ENCODE results near the gene DUOXA2. TPM values are rescaled to one million over a fixed set of nuclear protein-coding genes. Genes with fewer than 3 reads are reported as not detected.

The DUOXA2 gene
- polyA plus RNA-seq, 1 donor from 2014 or later = not detected

DNA sequence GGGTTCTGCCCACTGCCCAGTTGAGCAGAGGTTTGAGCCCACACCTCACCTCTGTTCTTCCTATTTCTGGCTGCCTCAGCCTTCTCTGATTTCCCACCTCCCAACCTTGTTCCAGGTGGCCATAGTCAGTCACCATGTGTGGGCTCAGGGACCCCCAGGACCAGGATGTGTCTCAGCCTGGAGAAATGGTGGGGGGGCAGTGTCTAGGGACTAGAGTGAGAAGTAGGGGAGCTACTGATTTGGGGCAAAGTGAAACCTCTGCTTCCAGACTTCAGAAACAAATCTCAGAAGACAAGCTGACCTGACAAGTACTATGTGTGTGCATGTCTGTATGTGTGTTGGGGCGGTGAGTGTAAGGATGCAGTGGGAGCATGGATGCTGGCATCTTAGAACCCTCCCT lies 50.8 kb downstream of the DUOXA2 start:
- TF ChIP-seq EZH2 (IDR thresholded peaks at IDR 0.05; ENCODE audit: borderline replicate concordance, insufficient read depth, low read length, poor library complexity, severe bottlenecking) = no peak
- TF ChIP-seq, protein P1, sequence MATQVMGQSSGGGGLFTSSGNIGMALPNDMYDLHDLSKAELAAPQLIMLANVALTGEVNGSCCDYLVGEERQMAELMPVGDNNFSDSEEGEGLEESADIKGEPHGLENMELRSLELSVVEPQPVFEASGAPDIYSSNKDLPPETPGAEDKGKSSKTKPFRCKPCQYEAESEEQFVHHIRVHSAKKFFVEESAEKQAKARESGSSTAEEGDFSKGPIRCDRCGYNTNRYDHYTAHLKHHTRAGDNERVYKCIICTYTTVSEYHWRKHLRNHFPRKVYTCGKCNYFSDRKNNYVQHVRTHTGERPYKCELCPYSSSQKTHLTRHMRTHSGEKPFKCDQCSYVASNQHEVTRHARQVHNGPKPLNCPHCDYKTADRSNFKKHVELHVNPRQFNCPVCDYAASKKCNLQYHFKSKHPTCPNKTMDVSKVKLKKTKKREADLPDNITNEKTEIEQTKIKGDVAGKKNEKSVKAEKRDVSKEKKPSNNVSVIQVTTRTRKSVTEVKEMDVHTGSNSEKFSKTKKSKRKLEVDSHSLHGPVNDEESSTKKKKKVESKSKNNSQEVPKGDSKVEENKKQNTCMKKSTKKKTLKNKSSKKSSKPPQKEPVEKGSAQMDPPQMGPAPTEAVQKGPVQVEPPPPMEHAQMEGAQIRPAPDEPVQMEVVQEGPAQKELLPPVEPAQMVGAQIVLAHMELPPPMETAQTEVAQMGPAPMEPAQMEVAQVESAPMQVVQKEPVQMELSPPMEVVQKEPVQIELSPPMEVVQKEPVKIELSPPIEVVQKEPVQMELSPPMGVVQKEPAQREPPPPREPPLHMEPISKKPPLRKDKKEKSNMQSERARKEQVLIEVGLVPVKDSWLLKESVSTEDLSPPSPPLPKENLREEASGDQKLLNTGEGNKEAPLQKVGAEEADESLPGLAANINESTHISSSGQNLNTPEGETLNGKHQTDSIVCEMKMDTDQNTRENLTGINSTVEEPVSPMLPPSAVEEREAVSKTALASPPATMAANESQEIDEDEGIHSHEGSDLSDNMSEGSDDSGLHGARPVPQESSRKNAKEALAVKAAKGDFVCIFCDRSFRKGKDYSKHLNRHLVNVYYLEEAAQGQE (IDR thresholded peaks at IDR 0.05; ENCODE audit: borderline replicate concordance) = no peak
- no peak for TF ChIP-seq SMC3 (conservative IDR thresholded peaks at IDR 0.05; ENCODE audit: poor library complexity)
- TF ChIP-seq TAF1 (IDR thresholded peaks at IDR 0.05; ENCODE audit: low read depth) = no peak
- no peak for TF ChIP-seq EP300 (conservative IDR thresholded peaks at IDR 0.05; ENCODE audit: poor library complexity, severe bottlenecking)
- TF ChIP-seq, protein P2, sequence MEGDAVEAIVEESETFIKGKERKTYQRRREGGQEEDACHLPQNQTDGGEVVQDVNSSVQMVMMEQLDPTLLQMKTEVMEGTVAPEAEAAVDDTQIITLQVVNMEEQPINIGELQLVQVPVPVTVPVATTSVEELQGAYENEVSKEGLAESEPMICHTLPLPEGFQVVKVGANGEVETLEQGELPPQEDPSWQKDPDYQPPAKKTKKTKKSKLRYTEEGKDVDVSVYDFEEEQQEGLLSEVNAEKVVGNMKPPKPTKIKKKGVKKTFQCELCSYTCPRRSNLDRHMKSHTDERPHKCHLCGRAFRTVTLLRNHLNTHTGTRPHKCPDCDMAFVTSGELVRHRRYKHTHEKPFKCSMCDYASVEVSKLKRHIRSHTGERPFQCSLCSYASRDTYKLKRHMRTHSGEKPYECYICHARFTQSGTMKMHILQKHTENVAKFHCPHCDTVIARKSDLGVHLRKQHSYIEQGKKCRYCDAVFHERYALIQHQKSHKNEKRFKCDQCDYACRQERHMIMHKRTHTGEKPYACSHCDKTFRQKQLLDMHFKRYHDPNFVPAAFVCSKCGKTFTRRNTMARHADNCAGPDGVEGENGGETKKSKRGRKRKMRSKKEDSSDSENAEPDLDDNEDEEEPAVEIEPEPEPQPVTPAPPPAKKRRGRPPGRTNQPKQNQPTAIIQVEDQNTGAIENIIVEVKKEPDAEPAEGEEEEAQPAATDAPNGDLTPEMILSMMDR (IDR thresholded peaks at IDR 0.05; ENCODE audit: poor library complexity, severe bottlenecking) = no peak
- no peak for TF ChIP-seq RAD21 (conservative IDR thresholded peaks at IDR 0.05)
- TF ChIP-seq POLR2AphosphoS5 (IDR thresholded peaks at IDR 0.05) = no peak
- TF ChIP-seq MXI1 (conservative IDR thresholded peaks at IDR 0.05; ENCODE audit: poor library complexity, severe bottlenecking) = no peak
- H3K9me3 ChIP-seq (ENCODE audit: low read length) = no peaks in the 10 kb centered on the region

DNA sequence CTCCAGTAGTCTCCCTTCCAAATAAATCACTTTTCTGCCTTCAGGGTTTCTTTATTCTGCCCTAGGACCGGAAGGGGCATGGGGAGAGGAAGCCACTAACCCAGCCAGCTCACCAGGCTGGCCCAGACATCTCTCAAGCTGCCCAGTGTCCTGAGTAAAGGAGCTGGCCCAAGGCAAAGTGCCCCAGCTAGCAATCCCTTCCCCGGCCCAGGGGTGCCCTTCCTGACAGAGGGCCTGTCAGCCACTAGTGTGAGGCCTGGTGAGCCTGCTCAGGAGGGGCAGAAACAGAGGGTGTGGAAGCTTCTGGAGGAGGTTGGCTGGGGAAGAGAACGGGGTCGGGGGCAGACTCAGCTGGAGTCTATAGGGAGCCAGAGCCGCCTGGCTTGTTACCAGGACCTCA lies 51.4 kb downstream of the DUOXA2 start:
- H4K20me1 ChIP-seq (ENCODE audit: insufficient read depth) = no peaks in the 10 kb centered on the region
- H3K4me3 ChIP-seq (ENCODE audit: low read length) = no peak overlapping the region
- no peaks in the 10 kb centered on the region for H3K9me2 ChIP-seq (ENCODE audit: insufficient read depth, low read length)
- no peaks in the 10 kb centered on the region for H3F3A ChIP-seq (ENCODE audit: insufficient read depth, low read length, poor library complexity, severe bottlenecking)
- H3K27me3 ChIP-seq (ENCODE audit: insufficient read depth, low read depth, low read length) = no peaks in the 10 kb centered on the region
- H3K36me3 ChIP-seq (ENCODE audit: insufficient read depth, low read length) = no peaks in the 10 kb centered on the region
- no peak overlapping the region for H2AFZ ChIP-seq (ENCODE audit: low read depth, low read length)
- H3K79me2 ChIP-seq (replicated peaks; ENCODE audit: insufficient read depth, low read length) = no peaks in the 10 kb centered on the region
- no peak overlapping the region for H3K27ac ChIP-seq (ENCODE audit: low read length)
- TF ChIP-seq EP300 (conservative IDR thresholded peaks at IDR 0.05; ENCODE audit: poor library complexity, severe bottlenecking) (no peak), TAF1 (IDR thresholded peaks at IDR 0.05; ENCODE audit: low read depth) (no peak), SMC3 (conservative IDR thresholded peaks at IDR 0.05; ENCODE audit: poor library complexity) (no peak), MXI1 (conservative IDR thresholded peaks at IDR 0.05; ENCODE audit: poor library complexity, severe bottlenecking) (no peak), POLR2AphosphoS5 (IDR thresholded peaks at IDR 0.05) (no peak), RAD21 (conservative IDR thresholded peaks at IDR 0.05) (no peak), EZH2 (IDR thresholded peaks at IDR 0.05; ENCODE audit: borderline replicate concordance, insufficient read depth, low read length, poor library complexity, severe bottlenecking) (no peak)
- TF ChIP-seq, protein P1 (IDR thresholded peaks at IDR 0.05; ENCODE audit: borderline replicate concordance) = no peak
- TF ChIP-seq, protein P2 (IDR thresholded peaks at IDR 0.05; ENCODE audit: poor library complexity, severe bottlenecking) = no peak
- H3K9ac ChIP-seq (ENCODE audit: low read length) = no peak overlapping the region
- no peaks in the 10 kb centered on the region for H3K9me3 ChIP-seq (ENCODE audit: low read length)
- H3K4me2 ChIP-seq (ENCODE audit: low read length) = no peak overlapping the region

More for the DNA sequence above, 50.8 kb downstream of the DUOXA2 start:
- Histone ChIP-seq H2AFZ (ENCODE audit: low read depth, low read length) (no peak overlapping the region), H3K27me3 (ENCODE audit: insufficient read depth, low read depth, low read length) (no peaks in the 10 kb centered on the region), H3K4me3 (ENCODE audit: low read length) (no peak overlapping the region), H3K4me2 (ENCODE audit: low read length) (no peak overlapping the region), H3F3A (ENCODE audit: insufficient read depth, low read length, poor library complexity, severe bottlenecking) (no peaks in the 10 kb centered on the region), H3K9ac (ENCODE audit: low read length) (no peak overlapping the region), H3K27ac (ENCODE audit: low read length) (no peak overlapping the region), H3K36me3 (ENCODE audit: insufficient read depth, low read length) (no peaks in the 10 kb centered on the region), H3K79me2 (replicated peaks; ENCODE audit: insufficient read depth, low read length) (no peaks in the 10 kb centered on the region), H4K20me1 (ENCODE audit: insufficient read depth) (no peaks in the 10 kb centered on the region), H3K9me2 (ENCODE audit: insufficient read depth, low read length) (no peaks in the 10 kb centered on the region)
